ENCODE measurements around the gene CHKA.
"Not testable (repeated sequence)": the region's sequence is repeated elsewhere in the genome, so short reads cannot be mapped to it uniquely, and the experiment has no call there.

CHKA gene

DNA sequence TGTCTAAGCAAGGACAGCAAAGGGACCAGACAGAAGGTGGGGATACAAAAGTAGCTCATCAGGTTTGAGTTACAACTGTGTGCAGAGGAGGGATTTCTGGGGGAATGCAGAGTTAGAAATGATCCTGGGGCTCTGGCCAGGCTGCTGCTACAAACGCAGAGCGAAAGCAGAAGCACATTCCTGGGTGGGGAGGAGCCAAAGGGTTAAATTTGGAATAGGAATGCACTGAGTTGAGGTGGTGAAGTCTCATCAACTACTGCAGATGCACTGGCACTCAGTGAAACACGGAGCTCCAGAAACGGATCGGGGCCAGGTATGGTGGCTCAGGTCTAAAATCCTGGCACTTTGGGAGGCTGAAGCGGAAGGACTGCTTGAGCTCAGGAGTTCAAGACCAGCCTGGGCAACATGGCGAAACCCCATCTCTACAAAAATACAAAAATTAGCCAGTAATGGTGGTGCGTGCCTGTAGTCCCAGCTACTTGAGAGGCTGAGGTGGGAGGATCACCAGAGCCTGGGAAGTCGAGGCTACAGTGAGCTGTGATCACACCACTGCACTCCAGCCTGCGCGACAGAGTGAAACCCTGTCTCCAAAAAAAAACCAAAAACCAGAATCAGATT, 3.2 kb downstream of the CHKA start:
- no peak for DNase-seq

DNA sequence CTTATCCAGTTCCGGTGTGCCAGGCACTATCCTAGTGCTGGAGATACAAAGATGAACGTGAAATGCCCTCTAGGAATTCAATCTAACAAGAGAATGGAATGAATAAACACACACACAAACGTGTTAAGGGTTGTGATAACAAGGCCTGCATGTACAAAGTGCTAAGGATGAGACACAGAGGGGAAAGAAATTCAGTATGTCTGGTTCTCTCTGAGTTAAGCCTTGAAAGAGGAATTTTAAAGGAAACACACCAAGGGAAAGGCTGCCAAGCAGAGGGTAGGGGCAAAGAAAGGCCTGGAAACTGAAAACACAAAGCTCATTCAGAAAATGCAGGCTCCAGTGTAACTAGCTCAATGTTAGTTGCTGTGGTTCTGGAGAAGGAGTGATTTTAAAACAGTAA, 4.2 kb downstream of the CHKA start:
- DNase-seq = peak in 3 of 56 donors; percentile 14 to 42 (median 24)

DNA sequence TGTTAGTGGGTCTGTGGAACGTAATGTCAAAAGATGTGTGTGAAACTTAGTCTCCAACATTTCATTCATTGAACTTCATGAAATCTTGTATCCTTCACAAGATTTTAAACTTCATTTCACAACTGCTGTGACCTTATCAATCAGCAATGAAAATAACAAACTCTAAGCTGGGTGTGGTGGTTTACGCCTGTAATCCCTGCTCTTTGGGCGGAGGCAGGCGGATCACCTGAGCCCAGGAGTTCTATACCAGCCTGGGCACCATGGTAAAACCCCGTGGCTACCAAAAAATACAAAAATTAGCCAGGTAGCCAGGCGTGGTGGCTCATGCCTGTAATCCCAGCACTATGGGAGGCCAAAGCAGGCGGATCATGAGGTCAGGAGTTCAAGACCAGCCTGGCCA, 5.1 kb downstream of the CHKA start:
- no peak for DNase-seq

DNA sequence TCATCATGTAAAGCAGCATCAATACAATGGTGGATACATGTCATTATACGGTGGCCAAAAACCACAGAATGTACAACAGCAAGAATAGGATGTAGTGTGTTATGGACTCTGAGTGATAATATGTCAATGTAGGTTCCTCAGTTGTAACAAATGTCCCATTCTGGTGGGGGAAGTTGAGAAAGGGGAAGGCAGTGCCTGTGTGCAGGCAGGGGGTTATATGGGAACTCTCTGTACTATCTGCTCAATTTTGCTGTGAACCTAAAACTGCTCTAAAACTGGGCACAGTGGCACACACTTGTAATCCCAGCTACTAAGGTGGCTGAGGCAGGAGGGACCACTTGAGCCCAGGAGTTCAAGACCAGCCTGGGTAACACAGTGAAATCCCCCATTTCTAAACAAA, 5.9 kb downstream of the CHKA start:
- no peak for DNase-seq

DNA sequence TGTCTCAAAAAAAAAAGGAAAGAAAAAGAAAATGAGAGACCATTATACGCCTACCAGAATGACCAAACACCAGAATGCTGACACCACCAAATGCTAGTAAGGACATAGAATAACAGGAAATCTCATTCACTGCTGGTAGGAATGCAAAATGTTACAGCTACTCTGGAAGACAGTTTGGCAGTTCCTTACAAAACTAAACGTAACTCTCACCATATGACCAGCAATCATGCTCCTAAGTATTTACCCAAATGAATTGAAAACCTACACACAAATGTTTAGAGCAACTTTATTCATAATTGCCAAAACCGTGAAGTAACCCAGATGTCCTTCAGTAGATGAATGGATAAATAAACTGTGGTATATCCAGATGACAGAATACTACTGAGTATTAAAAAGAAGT, 7.2 kb downstream of the CHKA start:
- DNase-seq = no peak

DNA sequence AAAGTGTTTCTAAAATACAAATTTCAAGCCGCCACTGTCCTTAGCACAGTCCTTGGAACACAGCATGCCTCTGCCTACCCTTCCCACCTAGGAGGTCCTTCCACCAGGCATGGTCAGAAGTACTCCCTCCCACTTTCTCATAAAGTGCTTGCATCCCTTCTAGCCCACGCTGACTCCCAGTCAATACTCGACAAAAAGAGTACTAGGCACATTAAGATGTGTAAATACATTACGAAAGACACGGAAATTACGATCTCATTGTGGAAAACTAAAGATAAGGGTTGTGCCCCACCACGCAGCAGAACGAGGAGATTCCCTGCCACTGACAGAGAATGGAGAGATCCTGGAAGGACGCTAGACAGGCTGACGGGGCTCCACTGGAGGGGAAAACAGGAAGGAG, 13.5 kb downstream of the CHKA start:
- DNase-seq = no peak

DNA sequence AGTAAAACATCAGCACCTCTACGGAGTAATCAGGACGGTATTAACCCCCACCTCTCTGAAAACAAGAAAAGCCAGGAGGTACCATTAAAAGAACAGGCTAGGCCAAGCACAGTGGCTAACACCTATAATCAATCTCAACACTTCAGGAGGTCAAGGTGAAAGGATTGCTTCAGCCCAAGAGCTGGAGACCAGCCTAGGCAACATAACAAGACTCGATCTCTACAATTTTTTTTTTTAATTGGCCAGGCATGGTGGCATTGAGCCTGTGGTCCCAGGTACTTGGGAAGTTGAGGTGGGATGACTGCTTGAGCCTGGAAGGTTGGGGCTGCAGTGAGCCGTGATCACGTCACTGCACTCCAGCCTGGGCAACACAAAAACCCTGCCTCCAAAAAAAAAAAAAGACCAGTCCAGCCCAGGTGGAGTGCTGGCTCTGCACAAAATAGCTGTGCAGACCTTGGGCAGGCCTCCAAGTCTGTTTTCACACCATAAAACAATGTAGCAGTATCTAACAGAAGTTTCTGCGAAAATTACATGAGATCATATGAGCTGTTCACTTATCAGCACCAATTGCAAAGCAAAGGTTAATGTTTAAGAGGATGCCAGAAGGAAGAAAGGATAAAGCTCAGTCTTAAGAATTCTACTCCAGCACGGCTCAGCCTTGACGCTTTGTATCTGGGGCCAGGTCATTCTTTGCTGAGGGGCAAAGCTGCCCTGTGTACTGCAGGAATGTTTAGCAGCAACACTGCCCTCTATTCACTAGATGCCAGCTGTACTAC, 14.8 kb downstream of the CHKA start:
- peak in 2 of 56 donors; percentile 25 to 34 for DNase-seq

DNA sequence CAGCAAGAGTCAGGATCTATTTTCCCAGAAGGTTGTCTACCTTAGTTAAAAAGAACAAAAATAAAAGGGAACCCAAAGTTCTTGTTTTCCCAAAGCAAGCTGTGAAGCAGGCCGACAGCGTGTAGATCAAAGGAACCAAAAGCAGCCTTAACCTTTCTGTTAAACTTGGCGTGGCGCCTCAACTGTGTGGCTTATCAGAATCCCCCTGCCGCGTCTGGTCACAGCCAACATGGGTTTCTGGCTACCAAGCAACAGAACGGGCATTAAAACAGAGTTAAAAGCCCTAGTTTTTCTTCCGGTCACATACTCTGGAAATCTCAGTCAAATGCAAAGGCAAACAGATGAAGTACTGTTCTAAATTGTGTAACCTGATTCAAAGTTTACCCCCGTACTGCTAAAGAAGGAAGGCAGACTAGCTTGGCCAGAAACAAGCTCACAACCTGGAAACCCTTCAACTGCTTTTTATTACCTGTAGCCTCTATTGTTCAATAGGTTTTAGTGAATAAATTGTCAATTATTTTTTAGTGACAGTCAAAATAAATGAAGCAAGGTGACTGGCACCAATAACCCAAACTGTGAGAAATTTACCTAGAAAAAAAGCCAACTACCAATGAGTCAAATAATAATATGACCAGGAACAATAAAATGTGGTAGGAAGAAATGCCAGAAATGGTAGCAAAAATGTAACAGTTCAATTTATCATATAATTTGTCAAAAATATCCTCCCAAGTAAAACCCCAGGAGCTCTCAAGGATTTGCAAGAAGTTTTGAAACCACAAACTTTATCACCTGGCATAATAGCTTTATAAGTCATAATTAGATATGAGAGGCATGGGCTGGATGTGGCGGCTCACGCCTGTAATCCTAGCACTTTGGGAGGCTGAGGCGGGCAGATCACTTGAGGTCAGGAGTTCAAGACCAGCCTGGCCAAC, 21.4 kb downstream of the CHKA start:
- peak in 3 of 56 donors; percentile 13 to 16 (median 13) for DNase-seq

DNA sequence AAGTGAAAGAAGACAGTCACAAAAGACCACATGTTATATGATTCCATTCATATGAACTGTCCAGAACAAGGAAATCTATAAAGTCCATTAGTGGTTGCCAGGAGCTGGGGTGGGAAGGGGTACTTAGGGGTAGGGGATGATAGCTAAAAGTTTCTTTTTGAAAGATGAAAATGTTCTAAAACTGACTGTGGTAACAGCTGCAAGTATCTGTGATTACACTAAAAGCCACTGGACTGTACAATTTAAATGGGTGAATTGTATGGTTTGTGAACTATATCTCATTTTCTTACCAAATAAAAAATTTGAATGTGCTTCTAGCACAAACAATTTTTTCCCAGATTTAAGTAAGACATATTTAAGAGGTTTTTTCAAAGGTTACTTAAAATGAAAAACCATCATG, 22.1 kb downstream of the CHKA start:
- DNase-seq = no peak

DNA sequence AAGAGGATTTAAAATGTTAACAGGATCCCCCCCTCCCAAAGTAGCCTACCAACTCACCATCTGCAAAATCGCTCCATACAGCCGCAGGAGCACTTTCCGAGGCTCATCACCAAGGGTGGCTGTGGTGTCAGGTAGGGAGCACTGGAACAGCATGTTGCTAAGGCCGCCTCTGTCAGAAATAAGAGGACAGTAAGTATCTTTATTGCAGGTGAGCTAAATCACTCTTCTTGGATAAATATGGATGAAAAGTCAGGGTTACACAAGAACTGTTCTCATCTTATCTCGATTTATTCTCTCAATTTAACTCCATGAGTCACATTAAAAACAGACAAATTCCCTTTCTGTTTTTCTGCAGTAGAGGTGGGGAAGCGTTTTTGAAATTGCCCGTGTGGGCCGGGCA, 24.2 kb downstream of the CHKA start:
- no peak for DNase-seq

DNA sequence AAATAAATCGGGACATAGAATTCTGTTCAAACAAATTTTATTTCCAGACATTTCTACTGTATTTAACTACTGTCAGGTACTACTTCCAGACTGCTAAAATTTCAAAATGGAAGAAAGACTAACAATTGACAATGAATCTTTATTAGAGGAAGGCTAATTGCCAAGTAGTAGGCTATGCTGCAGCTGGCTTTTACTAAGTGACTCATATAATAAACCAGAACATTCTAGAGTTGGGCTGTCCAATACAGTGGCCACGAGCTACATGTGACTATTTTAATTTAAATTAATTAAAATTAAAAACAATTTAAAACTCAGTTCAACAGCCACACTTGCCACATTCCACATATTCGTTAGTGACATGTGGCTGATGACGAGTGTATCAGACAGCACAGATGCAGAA, 27.6 kb downstream of the CHKA start:
- DNase-seq = no peak

DNA sequence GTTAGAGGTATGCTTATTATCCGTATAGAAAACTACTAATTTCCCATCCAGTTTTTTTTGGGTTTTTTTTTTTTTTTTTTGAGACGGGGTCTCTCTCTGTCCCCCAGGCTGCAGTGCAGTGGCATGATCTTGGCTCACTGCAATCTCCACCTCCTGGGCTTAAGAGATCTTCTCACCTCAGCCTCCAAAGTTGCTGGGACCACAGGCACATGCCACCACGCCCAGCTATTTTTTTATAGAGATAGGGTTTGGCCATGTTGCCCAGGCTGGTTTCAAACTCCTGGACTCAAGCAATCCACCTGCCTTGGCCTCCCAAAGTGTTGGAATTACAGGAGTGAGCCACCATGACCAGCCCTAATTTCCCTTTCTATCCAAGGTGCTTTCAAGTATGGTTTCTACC, 28.2 kb downstream of the CHKA start:
- not testable (repeated sequence) for DNase-seq

DNA sequence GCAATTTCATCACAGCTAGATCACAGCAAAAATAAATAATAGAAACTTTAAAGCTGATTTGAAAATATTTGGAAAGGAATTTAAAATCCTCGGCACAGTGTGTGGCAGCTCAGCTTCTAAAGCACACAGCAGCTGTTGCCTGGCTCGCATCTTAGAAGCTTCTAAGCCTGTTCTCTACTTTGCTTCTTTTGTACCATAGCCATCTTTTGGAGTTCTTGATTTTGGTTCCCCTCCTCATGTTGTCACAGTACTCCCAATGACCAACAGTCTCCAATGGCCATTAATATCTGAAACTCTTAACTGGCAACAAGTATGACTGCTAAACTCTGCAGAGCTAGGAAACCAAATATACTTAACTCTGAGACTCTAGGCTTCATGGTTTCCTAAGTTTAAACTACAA, 28.8 kb downstream of the CHKA start:
- no peak for DNase-seq

DNA sequence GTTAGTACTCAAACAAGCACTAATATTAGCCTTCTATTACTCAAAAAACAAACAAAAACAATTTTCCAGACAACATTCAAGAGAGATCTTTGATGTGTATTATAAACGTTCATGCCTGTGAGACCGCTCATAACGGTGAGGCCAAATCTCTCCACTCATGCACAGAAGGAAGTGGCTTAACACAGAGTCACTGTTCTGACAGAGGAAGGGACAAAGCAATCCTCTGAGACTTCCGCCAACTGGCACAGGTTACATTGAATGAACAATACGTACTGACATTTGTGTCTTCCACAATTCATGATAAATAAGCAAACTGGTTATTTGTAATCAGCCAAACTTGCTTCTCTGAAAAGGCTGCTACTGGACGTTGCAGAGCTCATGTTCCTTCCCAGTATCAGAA, 30.5 kb downstream of the CHKA start:
- DNase-seq = peak in 40 of 56 donors; percentile 10 to 78 (median 49)

DNA sequence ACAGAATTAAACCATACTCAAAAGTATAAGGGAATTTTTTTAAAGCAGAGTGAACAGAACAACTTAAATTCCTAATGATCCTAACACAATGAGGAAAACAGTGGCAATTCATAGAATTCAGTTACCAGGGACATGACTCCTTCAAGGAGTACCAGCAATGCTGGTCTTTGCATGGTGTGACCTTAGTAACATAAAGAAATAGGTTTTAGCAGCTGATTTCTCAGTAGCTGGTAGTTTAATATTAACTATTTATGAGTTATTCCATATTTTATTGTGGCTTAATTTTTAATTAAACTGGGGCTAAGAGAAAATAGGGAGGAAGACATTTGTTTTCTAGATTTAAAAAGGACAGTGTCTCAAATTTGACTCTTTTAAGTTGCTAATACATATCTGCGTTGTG, 30.9 kb downstream of the CHKA start:
- DNase-seq = no peak

DNA sequence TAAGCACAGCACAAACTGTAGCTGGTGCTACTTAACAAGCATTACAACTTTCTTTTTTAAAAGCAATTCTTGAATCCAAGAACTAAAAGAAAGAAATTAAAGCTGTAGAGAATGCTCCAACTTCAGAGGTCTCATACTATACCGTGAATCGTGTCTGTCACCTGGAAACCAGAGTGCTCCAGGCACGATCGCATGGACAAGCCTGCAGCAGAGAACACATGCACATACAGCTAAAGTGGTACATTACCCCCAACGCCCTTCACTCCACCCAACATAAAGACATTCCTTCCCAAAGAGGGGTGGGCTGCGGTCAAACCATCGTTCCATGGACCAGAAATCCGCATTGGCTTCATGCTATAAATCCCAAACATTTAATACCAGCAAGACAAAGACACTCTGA, 31.5 kb downstream of the CHKA start:
- no peak for DNase-seq

DNA sequence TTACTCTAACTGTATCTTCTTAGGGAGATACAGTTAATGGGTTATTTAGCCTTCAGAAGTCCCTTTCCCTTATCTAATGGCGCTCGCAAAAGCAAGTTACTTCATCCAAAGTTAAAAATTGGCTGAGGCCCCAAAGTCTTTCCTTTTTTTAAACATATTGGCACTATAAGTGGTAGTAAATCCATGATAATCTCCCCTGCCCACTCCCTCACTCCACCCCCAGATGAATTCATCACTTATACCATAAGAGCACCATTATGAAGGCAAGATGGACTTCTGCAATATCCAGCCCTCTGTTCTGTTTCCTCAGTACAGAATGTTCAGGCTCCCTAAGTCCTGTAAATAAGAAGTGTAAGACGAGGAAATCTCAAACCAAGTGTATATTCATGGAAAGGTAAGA, 37.7 kb downstream of the CHKA start:
- DNase-seq = no peak

DNA sequence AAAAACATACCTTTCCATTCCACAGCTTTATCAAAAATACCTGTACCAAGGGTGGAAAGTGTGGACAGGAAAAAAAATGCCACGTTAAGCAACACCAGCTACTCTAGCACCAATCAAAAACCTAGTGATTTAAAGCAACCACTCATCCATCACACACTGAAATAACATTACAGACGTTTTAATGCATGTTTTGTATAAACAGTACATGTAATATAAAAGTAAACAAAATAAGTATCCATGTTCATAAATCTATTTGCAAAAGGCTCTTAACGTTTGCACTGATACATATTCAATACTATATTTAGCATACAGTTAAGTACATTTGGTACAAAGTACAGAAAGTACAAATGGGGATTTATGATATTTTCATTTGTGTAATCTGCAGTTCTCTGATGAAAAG, 38.7 kb downstream of the CHKA start:
- DNase-seq = no peak

DNA sequence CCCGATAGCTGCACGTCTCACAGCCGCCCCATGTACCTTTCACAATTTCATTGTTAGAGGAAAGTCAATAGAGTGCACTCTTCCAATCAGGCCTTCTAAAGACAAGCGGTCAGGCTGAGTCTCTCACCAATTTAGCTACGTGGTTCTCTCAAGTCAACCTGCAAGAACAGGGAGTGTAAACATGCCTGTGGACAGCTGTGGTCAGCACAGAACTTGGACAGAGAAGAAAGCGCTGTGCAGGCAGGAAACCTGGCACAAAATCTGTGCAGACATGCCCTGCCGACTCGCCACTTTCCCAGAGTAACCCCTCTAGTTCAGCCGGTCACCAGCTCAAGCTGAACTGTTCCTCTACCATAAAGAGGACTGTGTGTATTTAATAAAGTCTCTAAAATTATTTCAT, 39.5 kb downstream of the CHKA start:
- no peak for DNase-seq

DNA sequence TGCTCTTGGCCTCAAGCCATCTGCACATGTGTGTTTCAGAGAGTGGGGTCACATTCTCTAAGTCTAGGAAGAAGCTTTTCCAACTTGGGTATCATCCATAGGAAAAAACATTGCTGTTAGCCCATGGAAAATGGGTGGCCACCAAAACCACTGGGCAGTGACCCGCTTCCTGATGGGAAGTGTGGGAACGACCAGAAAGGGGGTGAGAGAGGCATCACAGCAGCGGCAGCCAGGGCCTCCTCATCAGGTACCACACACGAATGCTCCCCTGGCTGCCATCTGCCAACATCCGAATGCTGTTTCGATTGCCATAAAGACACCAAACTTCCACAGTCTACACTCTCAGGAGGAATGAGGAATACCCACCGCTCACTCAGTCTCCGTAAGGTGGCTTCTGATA, 40.3 kb downstream of the CHKA start:
- DNase-seq = no peak

DNA sequence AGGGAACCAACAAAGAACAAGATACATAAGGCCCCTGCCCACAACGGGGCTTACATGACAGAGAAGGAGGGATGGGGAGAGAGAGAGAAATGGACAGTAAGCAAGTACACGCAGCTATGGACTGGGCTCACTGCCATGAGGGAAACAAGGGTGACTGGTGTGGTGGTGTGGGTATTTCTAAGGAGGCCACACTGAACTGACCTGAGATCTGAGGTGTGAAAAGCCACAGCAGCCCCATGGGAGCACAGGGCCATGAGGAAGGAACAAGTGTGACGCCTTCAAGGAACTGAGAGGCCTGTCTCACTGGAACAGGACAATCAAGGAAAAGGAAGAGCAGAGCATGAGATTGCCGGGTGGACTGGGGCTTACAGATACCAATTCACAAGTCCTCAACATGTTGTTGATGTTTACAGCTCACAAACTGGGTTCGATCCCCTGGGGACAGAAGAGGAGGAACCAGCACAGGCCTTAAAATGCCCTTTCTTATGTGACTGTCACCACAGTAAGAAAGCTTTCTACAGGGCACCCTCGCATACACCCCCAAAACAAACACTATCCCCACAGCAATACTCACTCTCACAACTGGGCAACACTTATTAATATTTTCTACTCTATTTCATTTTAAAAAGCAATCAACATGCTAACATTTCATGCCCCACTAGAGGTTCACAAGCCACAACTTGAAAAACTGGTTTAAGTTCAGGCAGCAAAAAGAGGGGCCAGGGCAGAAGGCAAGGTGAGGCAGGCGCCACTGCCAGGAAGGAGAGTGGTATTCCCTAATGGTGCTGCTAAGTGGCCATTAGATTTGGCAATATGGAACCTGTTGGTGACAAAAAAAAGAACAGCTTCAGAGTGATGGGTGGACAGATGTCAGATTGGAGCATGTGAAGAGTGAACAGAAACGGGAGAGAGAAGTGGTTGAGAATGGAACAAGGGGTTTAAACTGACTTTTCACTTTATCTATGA, 43.3 kb downstream of the CHKA start:
- no peak for DNase-seq

Measured in nucleus accumbens (tissue), 56 donors.